Astrocyte (in vitro differentiated cells and primary cell): Measurements from ENCODE around the gene ZNF385D. TPM values are rescaled to one million over a fixed set of nuclear protein-coding genes. Genes with fewer than 3 reads are reported as not detected.

ENCODE experiments used
- DNase-seq: peaks from one replicate; pipeline ENCODE4 v3.0.0-alpha.2; 2010; ENCODE audit warnings: low read depth
- FAIRE-seq: peaks from 2 replicates; lab custom pipeline; 2011; peaks lifted over from hg19 to GRCh38; lab: Jason Lieb, UNC
- H2AFZ ChIP-seq: 2 replicates; pipeline ENCODE4 v1.6.0; 2012; ENCODE audit warnings: low read depth, low read length, inconsistent platforms
- H3K27ac ChIP-seq: 2 replicates; pipeline ENCODE4 v1.5.1; 2011; ENCODE audit warnings: low read depth, low read length, inconsistent platforms
- H3K27me3 ChIP-seq: 2 replicates; pipeline ENCODE4 v1.6.0; 2011; ENCODE audit warnings: low read length, inconsistent platforms; ENCODE audit not compliant: insufficient read depth
- H3K36me3 ChIP-seq: 2 replicates; pipeline ENCODE4 v1.5.1; 2011; ENCODE audit warnings: low read length, inconsistent platforms; ENCODE audit not compliant: insufficient read depth
- H3K4me1 ChIP-seq: 2 replicates; pipeline ENCODE4 v1.5.1; 2011; ENCODE audit warnings: low read length, inconsistent platforms; ENCODE audit not compliant: insufficient read depth
- H3K4me2 ChIP-seq: 2 replicates; pipeline ENCODE4 v1.6.0; 2012; ENCODE audit warnings: low read length, inconsistent platforms
- H3K4me3 ChIP-seq: 2 replicates; pipeline ENCODE4 v1.5.1; 2011; ENCODE audit warnings: low read depth, mild to moderate bottlenecking, low read length, inconsistent platforms; ENCODE audit not compliant: insufficient read depth
- H3K79me2 ChIP-seq: 2 replicates; pipeline ENCODE4 v1.6.0; 2012; ENCODE audit warnings: mild to moderate bottlenecking, low read length, inconsistent platforms; ENCODE audit not compliant: insufficient read depth
- H3K9ac ChIP-seq: 2 replicates; pipeline ENCODE4 v1.6.0; 2012; ENCODE audit warnings: mild to moderate bottlenecking, low read length, inconsistent platforms
- H3K9me3 ChIP-seq: 2 replicates; pipeline ENCODE4 v1.5.1; 2012; ENCODE audit warnings: low read depth, mild to moderate bottlenecking, low read length, inconsistent platforms; ENCODE audit not compliant: insufficient read depth
- H4K20me1 ChIP-seq: 2 replicates; pipeline ENCODE4 v1.6.0; 2012; ENCODE audit warnings: low read length, inconsistent platforms; ENCODE audit not compliant: insufficient read depth
- H3K27ac Mint-ChIP-seq: one replicate; pipeline ENCODE4 v1.8.0; 2021; ENCODE audit warnings: mild to moderate bottlenecking, mixed read lengths; ENCODE audit not compliant: unreplicated experiment
- H3K27me3 Mint-ChIP-seq: one replicate; pipeline ENCODE4 v1.8.0; 2021; ENCODE audit warnings: low read depth, mixed read lengths; ENCODE audit not compliant: unreplicated experiment
- H3K36me3 Mint-ChIP-seq: one replicate; pipeline ENCODE4 v1.8.0; 2021; ENCODE audit warnings: low read depth, mixed read lengths; ENCODE audit not compliant: unreplicated experiment
- H3K4me1 Mint-ChIP-seq: one replicate; pipeline ENCODE4 v1.8.0; 2021; ENCODE audit warnings: low read depth, mixed read lengths; ENCODE audit not compliant: unreplicated experiment
- H3K4me3 Mint-ChIP-seq: one replicate; pipeline ENCODE4 v1.8.0; 2021; ENCODE audit warnings: mild to moderate bottlenecking, moderate library complexity, mixed read lengths; ENCODE audit not compliant: unreplicated experiment
- H3K9me3 Mint-ChIP-seq: one replicate; pipeline ENCODE4 v1.8.0; 2021; ENCODE audit warnings: mild to moderate bottlenecking, mixed read lengths; ENCODE audit not compliant: unreplicated experiment
- EZH2 ChIP-seq: IDR thresholded peaks from 2 replicates; pipeline ENCODE4 v1.6.1; 2012; ENCODE audit warnings: mild to moderate bottlenecking, low read length, inconsistent platforms; ENCODE audit not compliant: insufficient read depth
- total RNA-seq: library from RNA; stranded (reverse); gene quantifications from 2 replicates; pipeline ENCODE4 v1.2.1, GENCODE V29; 2021
- TF ChIP-seq, protein P1 (sequence below): IDR thresholded peaks from 2 replicates; pipeline ENCODE4 v1.5.1; 2011; ENCODE audit warnings: low read depth, mild to moderate bottlenecking, inconsistent platforms, low read length, moderate library complexity; ENCODE audit not compliant: insufficient read depth

Gene ZNF385D
- total RNA-seq, 1 donor from 2014 or later, result 7.8 TPM

GRCh38 chr3:21791356-21791755 lies 40.3 kb upstream of the ZNF385D start:
- no peak overlapping the region for H3K9ac ChIP-seq
- Mint-ChIP-seq H3K4me1 (no peaks in the 10 kb centered on the region), H3K36me3 (no peaks in the 10 kb centered on the region), H3K9me3 (no peaks in the 10 kb centered on the region), H3K4me3 (no peak overlapping the region), H3K27ac (no peak overlapping the region), H3K27me3 (no peaks in the 10 kb centered on the region)
- H3K36me3 ChIP-seq, result no peaks in the 10 kb centered on the region
- TF ChIP-seq EZH2, result no peak
- TF ChIP-seq, protein P1, sequence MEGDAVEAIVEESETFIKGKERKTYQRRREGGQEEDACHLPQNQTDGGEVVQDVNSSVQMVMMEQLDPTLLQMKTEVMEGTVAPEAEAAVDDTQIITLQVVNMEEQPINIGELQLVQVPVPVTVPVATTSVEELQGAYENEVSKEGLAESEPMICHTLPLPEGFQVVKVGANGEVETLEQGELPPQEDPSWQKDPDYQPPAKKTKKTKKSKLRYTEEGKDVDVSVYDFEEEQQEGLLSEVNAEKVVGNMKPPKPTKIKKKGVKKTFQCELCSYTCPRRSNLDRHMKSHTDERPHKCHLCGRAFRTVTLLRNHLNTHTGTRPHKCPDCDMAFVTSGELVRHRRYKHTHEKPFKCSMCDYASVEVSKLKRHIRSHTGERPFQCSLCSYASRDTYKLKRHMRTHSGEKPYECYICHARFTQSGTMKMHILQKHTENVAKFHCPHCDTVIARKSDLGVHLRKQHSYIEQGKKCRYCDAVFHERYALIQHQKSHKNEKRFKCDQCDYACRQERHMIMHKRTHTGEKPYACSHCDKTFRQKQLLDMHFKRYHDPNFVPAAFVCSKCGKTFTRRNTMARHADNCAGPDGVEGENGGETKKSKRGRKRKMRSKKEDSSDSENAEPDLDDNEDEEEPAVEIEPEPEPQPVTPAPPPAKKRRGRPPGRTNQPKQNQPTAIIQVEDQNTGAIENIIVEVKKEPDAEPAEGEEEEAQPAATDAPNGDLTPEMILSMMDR, result no peak
- H3K27me3 ChIP-seq, result no peaks in the 10 kb centered on the region
- H3K79me2 ChIP-seq, result no peaks in the 10 kb centered on the region
- no peak for FAIRE-seq
- no peak overlapping the region for H2AFZ ChIP-seq
- H3K27ac ChIP-seq, result no peak overlapping the region
- no peaks in the 10 kb centered on the region for H4K20me1 ChIP-seq
- no peak for DNase-seq
- no peak overlapping the region for H3K4me2 ChIP-seq
- no peak overlapping the region for H3K4me3 ChIP-seq
- H3K9me3 ChIP-seq, result no peaks in the 10 kb centered on the region
- no peaks in the 10 kb centered on the region for H3K4me1 ChIP-seq

DNA sequence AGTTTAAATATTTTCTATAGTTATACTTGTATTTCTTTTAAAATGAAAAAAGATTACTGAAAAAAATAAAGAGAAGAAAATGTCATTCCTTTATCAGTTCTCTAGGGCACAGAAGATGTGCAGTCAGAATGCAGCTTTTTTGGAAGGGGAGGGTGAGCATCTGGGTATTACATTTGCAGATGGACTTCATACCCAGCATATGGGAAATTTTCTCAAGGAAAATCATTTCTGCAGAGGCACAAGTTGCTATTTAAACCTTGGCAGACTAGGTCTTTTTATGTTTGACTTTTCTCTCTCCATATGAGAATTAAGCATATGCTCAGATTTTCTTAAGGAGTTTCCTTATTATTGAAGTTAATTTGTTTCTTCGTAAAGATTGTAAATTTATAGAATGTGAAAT lies 39.5 kb upstream of the ZNF385D start:
- DNase-seq, result no peak
- no peak for FAIRE-seq

GRCh38 chr3:21789730-21790129 lies 38.7 kb upstream of the ZNF385D start:
- no peak for FAIRE-seq
- Histone ChIP-seq H3K9ac (no peak overlapping the region), H3K4me3 (no peak overlapping the region), H3K36me3 (no peaks in the 10 kb centered on the region), H3K4me1 (no peaks in the 10 kb centered on the region), H3K27me3 (no peaks in the 10 kb centered on the region), H3K27ac (no peak overlapping the region), H3K79me2 (no peaks in the 10 kb centered on the region), H3K9me3 (no peaks in the 10 kb centered on the region), H2AFZ (no peak overlapping the region), H3K4me2 (no peak overlapping the region), H4K20me1 (no peaks in the 10 kb centered on the region)
- H3K4me3 Mint-ChIP-seq, result no peak overlapping the region
- H3K27ac Mint-ChIP-seq, result no peak overlapping the region
- DNase-seq, result no peak
- H3K9me3 Mint-ChIP-seq, result no peaks in the 10 kb centered on the region
- no peak for TF ChIP-seq EZH2
- TF ChIP-seq, protein P1, result no peak
- H3K36me3 Mint-ChIP-seq, result no peaks in the 10 kb centered on the region
- no peaks in the 10 kb centered on the region for H3K27me3 Mint-ChIP-seq
- H3K4me1 Mint-ChIP-seq, result no peaks in the 10 kb centered on the region

More for the DNA sequence above, 39.5 kb upstream of the ZNF385D start:
- no peak overlapping the region for H3K4me3 Mint-ChIP-seq
- Histone ChIP-seq H2AFZ (no peak overlapping the region), H3K9ac (no peak overlapping the region), H3K36me3 (no peaks in the 10 kb centered on the region), H3K4me2 (no peak overlapping the region), H3K4me3 (no peak overlapping the region), H3K4me1 (no peaks in the 10 kb centered on the region), H3K9me3 (no peaks in the 10 kb centered on the region), H3K79me2 (no peaks in the 10 kb centered on the region), H3K27me3 (no peaks in the 10 kb centered on the region), H3K27ac (no peak overlapping the region), H4K20me1 (no peaks in the 10 kb centered on the region)
- no peaks in the 10 kb centered on the region for H3K36me3 Mint-ChIP-seq
- no peaks in the 10 kb centered on the region for H3K27me3 Mint-ChIP-seq
- no peaks in the 10 kb centered on the region for H3K4me1 Mint-ChIP-seq
- TF ChIP-seq EZH2, result no peak
- TF ChIP-seq, protein P1, result no peak
- no peaks in the 10 kb centered on the region for H3K9me3 Mint-ChIP-seq
- H3K27ac Mint-ChIP-seq, result no peak overlapping the region
